Right atrium auricular region (tissue), 2 donors: ENCODE data around the gene HECA. TPM values are rescaled to one million over a fixed set of nuclear protein-coding genes. Genes with fewer than 3 reads are reported as not detected.

Experiments
- DNase-seq: peaks from one replicate; pipeline ENCODE4 v3.0.0-alpha.2; 2019; ENCODE audit warnings: low spot score
- H3K27ac ChIP-seq, 2 donors: fragments of 200-600 bp; sonication (generic); 1 replicate in 1 of 2; 2 replicates in 1 of 2; pipeline ENCODE4 v1.5.1; 2016 to 2019
- H3K27me3 ChIP-seq, 2 donors: fragments of 200-600 bp; sonication (generic); one replicate each; pipeline versions ENCODE4 v1.5.1 to v1.6.0; 2017 to 2019
- H3K36me3 ChIP-seq: fragments of 200-600 bp; sonication (generic); one replicate; pipeline ENCODE4 v1.5.1; 2016
- H3K4me1 ChIP-seq, 2 donors: fragments of 200-600 bp; sonication (generic); one replicate each; pipeline versions ENCODE4 v1.5.1 to v1.6.0; 2017 to 2019
- H3K4me3 ChIP-seq, 2 donors: fragments of 200-600 bp; sonication (generic); 1 replicate in 1 of 2; 2 replicates in 1 of 2; pipeline ENCODE4 v1.5.1; 2017 to 2019; ENCODE audit warnings: mild to moderate bottlenecking in 1 of 2, moderate library complexity in 1 of 2
- H3K9me3 ChIP-seq, 2 donors: fragments of 200-600 bp; sonication (generic); one replicate each; pipeline ENCODE4 v1.5.1; 2019
- CTCF ChIP-seq, 2 donors: fragments of 200-600 bp; sonication (generic); IDR thresholded peaks; one replicate each; pipeline ENCODE4 v1.5.1; 2019; ENCODE audit warnings: antibody characterized with exemption in 2 of 2
- total RNA-seq, 2 donors: library from RNA; depleted of rRNA; stranded (reverse); fragments of >200 nt; gene quantifications; one replicate each; pipeline ENCODE4 v1.1.0, GENCODE V29; 2016

The HECA gene
- total RNA-seq, 2 donors from 2014 or later = 43.4 to 51.1 TPM

- H3K27ac ChIP-seq = no peak overlapping the region
- peaks cover 42% of the 10 kb centered on the region for H3K36me3 ChIP-seq
- H3K27me3 ChIP-seq = no peaks in the 10 kb centered on the region
- no peak overlapping the region for H3K4me3 ChIP-seq
- no peak for TF ChIP-seq CTCF (IDR thresholded peaks at IDR 0.05)
- no peaks in the 10 kb centered on the region for H3K9me3 ChIP-seq
- no peak for DNase-seq
- no peaks in the 10 kb centered on the region for H3K4me1 ChIP-seq
Observed at GRCh38 chr6:139173822-139174221, 38.9 kb downstream of the HECA start.

GRCh38 chr6:139174961-139175360 lies 40.1 kb downstream of the HECA start:
- H3K9me3 ChIP-seq = no peaks in the 10 kb centered on the region
- H3K4me3 ChIP-seq = no peak overlapping the region
- no peak for TF ChIP-seq CTCF (IDR thresholded peaks at IDR 0.05)
- no peaks in the 10 kb centered on the region for H3K27me3 ChIP-seq
- no peak overlapping the region for H3K27ac ChIP-seq
- no peak for DNase-seq
- H3K4me1 ChIP-seq = no peaks in the 10 kb centered on the region
- peaks cover 47% of the 10 kb centered on the region for H3K36me3 ChIP-seq

GRCh38 chr6:139175389-139175948 lies 40.6 kb downstream of the HECA start:
- Histone ChIP-seq H3K36me3 (peaks cover 52% of the 10 kb centered on the region), H3K4me1 (no peaks in the 10 kb centered on the region), H3K27ac (no peak overlapping the region), H3K4me3 (no peak overlapping the region), H3K27me3 (no peaks in the 10 kb centered on the region), H3K9me3 (no peaks in the 10 kb centered on the region)
- TF ChIP-seq CTCF (IDR thresholded peaks at IDR 0.05) = no peak
- no peak for DNase-seq

- TF ChIP-seq CTCF (IDR thresholded peaks at IDR 0.05) = no peak
- no peak for DNase-seq
- Histone ChIP-seq H3K27me3 (no peaks in the 10 kb centered on the region), H3K36me3 (peaks cover 29% of the 10 kb centered on the region), H3K27ac (no peak overlapping the region), H3K9me3 (no peaks in the 10 kb centered on the region), H3K4me1 (no peaks in the 10 kb centered on the region), H3K4me3 (no peak overlapping the region)
Observed at GRCh38 chr6:139181236-139181635, 46.4 kb downstream of the HECA start.

- no peak overlapping the region for H3K4me3 ChIP-seq
- no peaks in the 10 kb centered on the region for H3K4me1 ChIP-seq
- H3K27ac ChIP-seq = no peak overlapping the region
- H3K9me3 ChIP-seq = no peaks in the 10 kb centered on the region
- peaks cover 11% of the 10 kb centered on the region for H3K36me3 ChIP-seq
- no peaks in the 10 kb centered on the region for H3K27me3 ChIP-seq
- no peak for DNase-seq
- no peak for TF ChIP-seq CTCF (IDR thresholded peaks at IDR 0.05)
Observed at GRCh38 chr6:139184047-139184446, 49.2 kb downstream of the HECA start.

- no peak for TF ChIP-seq CTCF (IDR thresholded peaks at IDR 0.05)
- Histone ChIP-seq H3K9me3 (no peaks in the 10 kb centered on the region), H3K36me3 (peaks cover 11% of the 10 kb centered on the region), H3K4me3 (no peak overlapping the region), H3K27ac (no peak overlapping the region), H3K27me3 (no peaks in the 10 kb centered on the region), H3K4me1 (no peaks in the 10 kb centered on the region)
- no peak for DNase-seq
Observed at GRCh38 chr6:139184459-139184858, 49.6 kb downstream of the HECA start.
